ENCODE results near the gene USH2A. TPM values are rescaled to one million over a fixed set of nuclear protein-coding genes. Genes with fewer than 3 reads are reported as not detected.

The USH2A gene
- total RNA-seq, 2 experiments from 2014 or later = not detected

DNA sequence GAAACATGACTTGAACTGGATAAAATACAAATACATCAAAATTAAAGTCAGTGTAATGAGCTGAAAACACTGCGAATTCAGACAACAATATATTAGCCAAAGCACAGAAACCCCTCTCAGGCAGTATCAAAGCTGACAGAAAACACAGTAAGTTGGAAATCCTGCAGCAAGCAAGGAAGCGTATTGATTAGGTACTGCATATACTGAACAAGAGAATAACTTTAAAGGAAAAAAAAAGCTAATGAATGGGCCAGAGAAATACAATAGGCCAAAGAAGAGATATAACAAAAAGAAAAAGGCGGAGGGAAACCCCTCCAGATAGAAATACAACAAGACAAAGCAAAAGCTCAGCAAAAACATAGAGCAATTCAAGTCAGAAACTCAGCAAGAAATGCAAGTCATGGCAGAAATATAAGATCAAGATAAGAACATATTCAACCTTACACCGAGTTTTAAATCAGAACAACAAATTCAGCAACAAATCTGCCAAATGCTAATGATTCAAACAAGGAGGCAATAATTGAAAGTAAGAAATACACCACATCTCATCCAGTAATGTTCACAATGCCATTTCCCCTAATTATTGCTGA is 299.0 kb downstream of the USH2A start:
- H3K4me1 Mint-ChIP-seq (ENCODE audit: low read depth) = no peaks in the 10 kb centered on the region
- no peak overlapping the region for H3K4me3 ChIP-seq (ENCODE audit: low read length)
- H3K27ac ChIP-seq (ENCODE audit: low read depth in 1 of 2, low read length in 2 of 2) = no peak overlapping the region
- H3K36me3 Mint-ChIP-seq (ENCODE audit: low read depth) = no peaks in the 10 kb centered on the region
- no peak overlapping the region for H3K27ac Mint-ChIP-seq
- ATAC-seq (ENCODE audit: poor library complexity) = no peak
- no peak for DNase-seq
- no peaks in the 10 kb centered on the region for H3K4me1 ChIP-seq (ENCODE audit: insufficient read depth, low read length)
- no peaks in the 10 kb centered on the region for H3K27me3 ChIP-seq (ENCODE audit: control insufficient read depth in 1 of 2, insufficient read depth in 2 of 2, low read length in 2 of 2)
- no peak overlapping the region for H3K4me3 Mint-ChIP-seq
- intact Hi-C loops (cut with DNase I, micrococcal nuclease) = no loop called here
- no peaks in the 10 kb centered on the region for H3K36me3 ChIP-seq (ENCODE audit: insufficient read depth, low read length)
- POLR2A ChIA-PET = no interaction called here
- CTCF ChIA-PET = no interaction called here
- no peaks in the 10 kb centered on the region for H3K27me3 Mint-ChIP-seq
- TF ChIP-seq, protein P1, sequence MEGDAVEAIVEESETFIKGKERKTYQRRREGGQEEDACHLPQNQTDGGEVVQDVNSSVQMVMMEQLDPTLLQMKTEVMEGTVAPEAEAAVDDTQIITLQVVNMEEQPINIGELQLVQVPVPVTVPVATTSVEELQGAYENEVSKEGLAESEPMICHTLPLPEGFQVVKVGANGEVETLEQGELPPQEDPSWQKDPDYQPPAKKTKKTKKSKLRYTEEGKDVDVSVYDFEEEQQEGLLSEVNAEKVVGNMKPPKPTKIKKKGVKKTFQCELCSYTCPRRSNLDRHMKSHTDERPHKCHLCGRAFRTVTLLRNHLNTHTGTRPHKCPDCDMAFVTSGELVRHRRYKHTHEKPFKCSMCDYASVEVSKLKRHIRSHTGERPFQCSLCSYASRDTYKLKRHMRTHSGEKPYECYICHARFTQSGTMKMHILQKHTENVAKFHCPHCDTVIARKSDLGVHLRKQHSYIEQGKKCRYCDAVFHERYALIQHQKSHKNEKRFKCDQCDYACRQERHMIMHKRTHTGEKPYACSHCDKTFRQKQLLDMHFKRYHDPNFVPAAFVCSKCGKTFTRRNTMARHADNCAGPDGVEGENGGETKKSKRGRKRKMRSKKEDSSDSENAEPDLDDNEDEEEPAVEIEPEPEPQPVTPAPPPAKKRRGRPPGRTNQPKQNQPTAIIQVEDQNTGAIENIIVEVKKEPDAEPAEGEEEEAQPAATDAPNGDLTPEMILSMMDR (IDR thresholded peaks at IDR 0.05) = no peak
- peaks cover 5% of the 10 kb centered on the region for H3K9me3 Mint-ChIP-seq
- peaks cover 0 to 6% of the 10 kb centered on the region in 2 experiments for H3K9me3 ChIP-seq (ENCODE audit: control insufficient read depth in 1 of 2, insufficient read depth in 1 of 2, low read length in 2 of 2)

DNA sequence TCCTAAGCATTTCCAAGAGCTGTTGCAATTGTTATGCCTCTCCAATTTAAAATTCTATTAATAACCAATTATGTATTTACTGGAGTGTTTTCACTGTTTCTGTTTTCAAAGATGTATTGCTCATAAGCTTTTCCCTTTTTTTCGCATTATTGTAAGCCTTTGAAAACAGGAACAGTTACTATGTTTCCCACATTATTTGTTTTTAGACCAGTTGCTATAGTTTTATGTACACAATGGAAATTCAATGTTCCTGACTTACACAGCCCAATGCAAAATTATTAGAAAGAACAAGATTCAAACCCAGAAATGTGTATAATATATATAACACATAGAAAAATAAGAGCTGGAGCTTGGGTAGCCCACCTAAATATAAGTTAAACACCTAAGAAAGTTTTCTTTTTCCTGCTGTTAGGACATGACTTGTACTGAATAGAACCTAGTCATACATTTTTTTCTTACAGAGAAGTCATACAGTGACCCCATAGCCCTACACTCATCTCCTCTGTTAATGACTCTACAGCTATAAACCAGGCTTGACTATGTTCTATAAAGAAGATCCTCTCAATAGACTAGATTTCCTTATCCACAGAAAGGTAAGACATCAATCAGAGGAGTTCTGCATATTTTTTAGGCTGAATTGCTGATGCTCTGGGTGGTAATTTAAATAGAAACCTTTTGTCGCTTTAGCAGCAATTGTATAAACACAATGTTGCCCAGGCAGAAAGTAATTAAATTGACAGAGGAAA is 299.6 kb downstream of the USH2A start:
- Histone ChIP-seq H3K4me1 (ENCODE audit: insufficient read depth, low read length) (no peaks in the 10 kb centered on the region), H3K27ac (ENCODE audit: low read depth in 1 of 2, low read length in 2 of 2) (no peak overlapping the region), H3K4me3 (ENCODE audit: low read length) (no peak overlapping the region), H3K27me3 (ENCODE audit: control insufficient read depth in 1 of 2, insufficient read depth in 2 of 2, low read length in 2 of 2) (no peaks in the 10 kb centered on the region), H3K9me3 (ENCODE audit: control insufficient read depth in 1 of 2, insufficient read depth in 1 of 2, low read length in 2 of 2) (peaks cover 0 to 6% of the 10 kb centered on the region in 2 experiments), H3K36me3 (ENCODE audit: insufficient read depth, low read length) (no peaks in the 10 kb centered on the region)
- H3K27me3 Mint-ChIP-seq = no peaks in the 10 kb centered on the region
- DNase-seq = no peak
- TF ChIP-seq, protein P1 (IDR thresholded peaks at IDR 0.05) = no peak
- ChIA-PET POLR2A (no interaction called here), CTCF (no interaction called here)
- intact Hi-C loops (cut with DNase I, micrococcal nuclease) = no loop called here
- no peak for ATAC-seq (ENCODE audit: poor library complexity)
- peaks cover 2% of the 10 kb centered on the region for H3K9me3 Mint-ChIP-seq
- no peaks in the 10 kb centered on the region for H3K4me1 Mint-ChIP-seq (ENCODE audit: low read depth)
- H3K27ac Mint-ChIP-seq = no peak overlapping the region
- no peaks in the 10 kb centered on the region for H3K36me3 Mint-ChIP-seq (ENCODE audit: low read depth)
- H3K4me3 Mint-ChIP-seq = no peak overlapping the region

DNA sequence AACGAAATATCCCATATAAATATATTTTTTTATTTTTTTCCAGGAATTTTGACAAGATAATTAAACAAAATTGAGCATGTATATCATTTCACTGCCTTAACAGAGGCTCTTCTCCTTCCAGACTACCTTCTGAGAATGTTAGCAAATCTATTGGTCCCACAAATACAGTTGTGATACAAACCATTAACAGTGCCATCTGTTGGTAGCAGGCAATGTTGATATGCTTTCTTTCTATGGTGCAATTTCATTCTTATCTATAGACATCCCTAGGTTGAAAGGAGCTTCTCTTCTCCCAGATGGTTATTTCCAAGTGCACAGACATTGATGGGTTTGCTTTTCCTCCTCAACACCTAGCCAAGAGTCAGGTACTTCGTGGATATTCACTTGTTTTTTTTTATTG is 303.6 kb downstream of the USH2A start:
- no peaks in the 10 kb centered on the region for H3K36me3 ChIP-seq (ENCODE audit: insufficient read depth, low read length)
- no peaks in the 10 kb centered on the region for H3K4me1 ChIP-seq (ENCODE audit: insufficient read depth, low read length)
- Mint-ChIP-seq H3K4me3 (no peak overlapping the region), H3K4me1 (ENCODE audit: low read depth) (no peaks in the 10 kb centered on the region), H3K36me3 (ENCODE audit: low read depth) (no peaks in the 10 kb centered on the region), H3K9me3 (no peaks in the 10 kb centered on the region), H3K27me3 (no peaks in the 10 kb centered on the region), H3K27ac (no peak overlapping the region)
- no peak for ATAC-seq (ENCODE audit: poor library complexity)
- H3K27ac ChIP-seq (ENCODE audit: low read depth in 1 of 2, low read length in 2 of 2) = no peak overlapping the region
- POLR2A ChIA-PET = no interaction called here
- TF ChIP-seq, protein P1 (IDR thresholded peaks at IDR 0.05) = no peak
- H3K27me3 ChIP-seq (ENCODE audit: control insufficient read depth in 1 of 2, insufficient read depth in 2 of 2, low read length in 2 of 2) = no peaks in the 10 kb centered on the region
- peaks cover 0 to 6% of the 10 kb centered on the region in 2 experiments for H3K9me3 ChIP-seq (ENCODE audit: control insufficient read depth in 1 of 2, insufficient read depth in 1 of 2, low read length in 2 of 2)
- CTCF ChIA-PET = no interaction called here
- no peak for DNase-seq
- no peak overlapping the region for H3K4me3 ChIP-seq (ENCODE audit: low read length)
- intact Hi-C loops (cut with DNase I, micrococcal nuclease) = no loop called here
